GM12892 (cell line): Measurements from ENCODE around the gene ANKDD1B.

Experiments used
- POLR2A ChIP-seq: IDR thresholded peaks from 2 replicates; pipeline ENCODE4 v1.6.1; 2011; ENCODE audit warnings: low read depth, low read length, control low read depth
- POLR2AphosphoS5 ChIP-seq: IDR thresholded peaks from 2 replicates; pipeline ENCODE4 v1.6.1; 2011; ENCODE audit warnings: low read depth, low read length, control low read depth

DNA sequence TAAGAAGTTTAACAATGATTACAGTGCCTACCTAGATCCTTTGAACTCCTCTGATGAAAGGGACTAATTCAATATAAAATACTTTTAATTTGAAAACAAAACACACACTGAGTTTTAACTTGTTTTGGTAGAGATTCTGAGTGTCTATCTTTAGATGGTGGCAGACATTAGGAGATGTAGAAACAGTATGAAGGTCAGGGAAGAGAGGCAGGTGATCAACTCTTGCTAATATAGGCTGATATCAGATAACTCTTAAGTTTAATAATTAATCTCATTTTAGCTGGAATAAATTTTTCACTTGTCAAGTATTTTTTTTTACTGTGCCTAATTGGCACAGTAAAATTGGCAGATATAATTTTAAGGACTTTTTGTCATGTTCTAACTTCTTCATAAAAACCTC lies 75.2 kb downstream of the ANKDD1B start:
- TF ChIP-seq POLR2AphosphoS5 (no peak), POLR2A (no peak)
